Activated CD8-positive, alpha-beta memory T cell treated with anti-CD3 and anti-CD28 coated beads for 48 hours (primary cell): ENCODE data around the gene SSBP3.

Source experiments
- DNase-seq, 3 experiments: peaks; one replicate each; pipeline ENCODE4 v3.0.0-alpha.2; 2020; ENCODE audit warnings: low read depth in 2 of 3, low spot score in 2 of 3

SSBP3 gene

GRCh38 chr1:54310439-54311328, 95.5 kb downstream of the SSBP3 start:
- no peak for DNase-seq

GRCh38 chr1:54309631-54310366, 96.4 kb downstream of the SSBP3 start:
- no peak for DNase-seq

GRCh38 chr1:54307305-54307704, 98.9 kb downstream of the SSBP3 start:
- no peak for DNase-seq

GRCh38 chr1:54305906-54306514, 100.2 kb downstream of the SSBP3 start:
- no peak for DNase-seq

GRCh38 chr1:54304518-54304917, 101.7 kb downstream of the SSBP3 start:
- DNase-seq = no peak

GRCh38 chr1:54302951-54303843, 103.0 kb downstream of the SSBP3 start:
- DNase-seq = no peak

GRCh38 chr1:54302549-54302948, 103.6 kb downstream of the SSBP3 start:
- DNase-seq = no peak

- no peak for DNase-seq
Observed at GRCh38 chr1:54301497-54301896, 104.7 kb downstream of the SSBP3 start.

- DNase-seq = no peak
Observed at GRCh38 chr1:54300401-54300800, 105.8 kb downstream of the SSBP3 start.

GRCh38 chr1:54299037-54299436, 107.2 kb downstream of the SSBP3 start:
- DNase-seq = no peak

- DNase-seq = no peak
Observed at GRCh38 chr1:54298284-54299033, 107.7 kb downstream of the SSBP3 start.

GRCh38 chr1:54297596-54298283, 108.5 kb downstream of the SSBP3 start:
- no peak for DNase-seq

- DNase-seq = no peak
Observed at GRCh38 chr1:54296666-54297065, 109.5 kb downstream of the SSBP3 start.

- DNase-seq = no peak
Observed at GRCh38 chr1:54294887-54295286, 111.3 kb downstream of the SSBP3 start.

GRCh38 chr1:54292002-54292911, 113.9 kb downstream of the SSBP3 start:
- DNase-seq = no peak

GRCh38 chr1:54291276-54292001, 114.8 kb downstream of the SSBP3 start:
- no peak for DNase-seq

- no peak for DNase-seq
Observed at GRCh38 chr1:54290506-54291184, 115.5 kb downstream of the SSBP3 start.
